Ovary (tissue), 9 donors: Measurements from ENCODE around the gene CATSPERE. TPM values are rescaled to one million over a fixed set of nuclear protein-coding genes. Genes with fewer than 3 reads are reported as not detected.

Experiments used
- DNase-seq, 5 donors: peaks; one replicate each; pipeline ENCODE4 v3.0.0-alpha.2; 2019 to 2020
- H3K27ac ChIP-seq, 2 donors: fragments of 200-600 bp; one replicate each; pipeline versions ENCODE4 v1.5.1 to v1.8.0; 2019 to 2022
- H3K27me3 ChIP-seq: fragments of 200-600 bp; one replicate; pipeline ENCODE4 v1.8.0; 2022
- H3K36me3 ChIP-seq: fragments of 200-600 bp; sonication (generic); one replicate; pipeline ENCODE4 v1.5.1; 2019
- H3K4me1 ChIP-seq: one replicate; pipeline ENCODE4 v1.8.1; 2013; ENCODE audit warnings: mild to moderate bottlenecking, moderate library complexity; ENCODE audit not compliant: insufficient read depth
- H3K4me3 ChIP-seq: fragments of 200-600 bp; sonication (generic); one replicate; pipeline ENCODE4 v1.5.1; 2017
- H3K9me3 ChIP-seq, 2 donors: fragments of 200-600 bp in 1 of 2; sonication (generic) in 1 of 2; one replicate each; pipeline versions ENCODE4 v1.5.1 to v1.8.1; 2013 to 2019; ENCODE audit warnings: mild to moderate bottlenecking in 1 of 2, moderate library complexity in 1 of 2
- CTCF ChIP-seq, 3 donors: fragments of 450-650 bp in 2 of 3; fragments of 200-600 bp in 1 of 3; IDR thresholded peaks; one replicate each; pipeline versions ENCODE4 v1.5.1 to v1.8.0; 2016 to 2022; ENCODE audit warnings: antibody characterized with exemption in 3 of 3, mild to moderate bottlenecking in 1 of 3
- EP300 ChIP-seq: sonication (generic); formaldehyde crosslinking; IDR thresholded peaks from one replicate; pipeline ENCODE4 v1.6.1; 2017; ENCODE audit warnings: antibody characterized with exemption
- POLR2A ChIP-seq: fragments of 450-650 bp; IDR thresholded peaks from one replicate; pipeline ENCODE4 v1.6.1; 2017; ENCODE audit warnings: antibody characterized with exemption, mild to moderate bottlenecking, moderate library complexity
- WGBS, 3 donors: extraction: QIAGEN DNeasy Blood & Tissue Kit in 1 of 3; methylation state at CpG; one replicate each; pipeline versions ENCODE4 v1.1.5 to v1.1.7; 2013 to 2017; 5-methylcytosine and 5-hydroxymethylcytosine counted together
- intact Hi-C, 4 donors: fragments of 100-400 bp; cut with DNase I; formaldehyde crosslinking; loops; one replicate each; pipeline versions ENCODE4 v1.11.0 to v1.15.1; 2022 to 2023
- polyA plus RNA-seq, 2 donors: library from polyadenylated mRNA; stranded (reverse); fragments of 200-250 nt in 1 of 2; fragments of 350-450 nt in 1 of 2; fragmentation: Illumina TruSeq in 1 of 2; extraction: RNeasy Lipid Tissue Mini Kit (QIAGEN cat#74804) in 1 of 2; gene quantifications; one replicate each; pipeline ENCODE4 v1.2.3, GENCODE V29; 2013 to 2014
- total RNA-seq, 7 donors: library from RNA; depleted of rRNA in 2 of 7; stranded (reverse); fragments of >200 nt in 2 of 7; fragmentation: NEBNext Ultra II Directional in 3 of 7; extraction: Animal tissue kit (Norgen Biotek cat#: 25700) in 3 of 7; gene quantifications; one replicate each; pipeline versions ENCODE4 v1.1.0 to v1.2.4, GENCODE V29; 2016 to 2023
- donor health status: DM: no; HTN: no; CAD: no; lungs with moderate emphysema.
- donor health status: DM: no; HTN: no; CAD: no.
- donor health status: Bipolar disorder and iron deficiency.
- donor health status: DM: yes; HTN: yes; CAD: no.
- donor health status: DM: no; HTN: no; CAD: no.
- donor health status: DM: yes; HTN: yes; CAD: no.

Gene CATSPERE
- total and polyA plus RNA-seq, 9 donors: 0.70 to 3.2 (median 2.1) TPM

- WGBS, 3 donors: 52 to 80% (median 62%) methylated on average over 4 of the region's 4 CpGs
- no peaks in the 10 kb centered on the region for H3K27me3 ChIP-seq
- H3K9me3 ChIP-seq: no peaks in the 10 kb centered on the region
- no peak for DNase-seq
- intact Hi-C loops: no loop called here
- no peak overlapping the region for H3K4me3 ChIP-seq
- no peak for TF ChIP-seq CTCF (IDR thresholded peaks at IDR 0.05)
- no peak for TF ChIP-seq POLR2A
- no peak for TF ChIP-seq EP300
- no peaks in the 10 kb centered on the region for H3K36me3 ChIP-seq
- H3K27ac ChIP-seq: no peak overlapping the region
- H3K4me1 ChIP-seq: no peaks in the 10 kb centered on the region
Observed at GRCh38 chr1:244419024-244419423, 42.0 kb upstream of the CATSPERE start.

GRCh38 chr1:244422174-244422573 is 38.9 kb upstream of the CATSPERE start:
- WGBS, 3 donors: 81 to 97% (median 94%) methylated on average over 1 of the region's 1 CpG
- Histone ChIP-seq H3K4me1 (no peaks in the 10 kb centered on the region), H3K27ac (no peak overlapping the region), H3K9me3 (no peaks in the 10 kb centered on the region), H3K4me3 (no peak overlapping the region), H3K36me3 (no peaks in the 10 kb centered on the region), H3K27me3 (no peaks in the 10 kb centered on the region)
- intact Hi-C loops: no loop called here
- no peak for DNase-seq
- TF ChIP-seq EP300 (no peak), POLR2A (no peak), CTCF (IDR thresholded peaks at IDR 0.05) (no peak)

GRCh38 chr1:244424649-244425334 is 36.3 kb upstream of the CATSPERE start:
- Histone ChIP-seq H3K27ac (no peak overlapping the region), H3K4me1 (no peaks in the 10 kb centered on the region), H3K9me3 (no peaks in the 10 kb centered on the region), H3K36me3 (no peaks in the 10 kb centered on the region), H3K4me3 (no peak overlapping the region), H3K27me3 (no peaks in the 10 kb centered on the region)
- DNase-seq: no peak
- intact Hi-C loops: no loop called here
- TF ChIP-seq EP300: no peak
- TF ChIP-seq POLR2A: no peak
- TF ChIP-seq CTCF (IDR thresholded peaks at IDR 0.05): no peak
- WGBS, 3 donors: 74 to 81% (median 78%) methylated on average over 2 of the region's 2 CpGs

GRCh38 chr1:244427647-244428046 is 33.4 kb upstream of the CATSPERE start:
- Histone ChIP-seq H3K27ac (no peak overlapping the region), H3K9me3 (no peaks in the 10 kb centered on the region), H3K36me3 (no peaks in the 10 kb centered on the region), H3K4me1 (no peaks in the 10 kb centered on the region), H3K4me3 (no peak overlapping the region), H3K27me3 (no peaks in the 10 kb centered on the region)
- no peak for DNase-seq
- no peak for TF ChIP-seq POLR2A
- no peak for TF ChIP-seq CTCF (IDR thresholded peaks at IDR 0.05)
- no peak for TF ChIP-seq EP300
- intact Hi-C loops: no loop called here
